Endometrium (tissue), 2 donors: ENCODE data around the gene ARHGEF3.
"Not testable (repeated sequence)": the region's sequence is repeated elsewhere in the genome, so short reads cannot be mapped to it uniquely, and the experiment has no call there.

Source experiments
- FAIRE-seq: peaks from 2 replicates; lab custom pipeline; 2012; peaks lifted over from hg19 to GRCh38; lab: Jason Lieb, UNC
- donor health status: control.
- donor health status: control.

Gene ARHGEF3

GRCh38 chr3:56724676-56725075, 77.1 kb downstream of the ARHGEF3 start:
- no peak for FAIRE-seq

- no peak for FAIRE-seq
Measured at GRCh38 chr3:56720849-56721248, 80.9 kb downstream of the ARHGEF3 start.

- FAIRE-seq, result not testable (repeated sequence)
Measured at GRCh38 chr3:56718809-56719208, 82.9 kb downstream of the ARHGEF3 start.

- no peak for FAIRE-seq
Measured at GRCh38 chr3:56711344-56711743, 90.4 kb downstream of the ARHGEF3 start.

- not testable (repeated sequence) for FAIRE-seq
Measured at GRCh38 chr3:56707412-56707811, 94.3 kb downstream of the ARHGEF3 start.

- no peak for FAIRE-seq
Measured at GRCh38 chr3:56706629-56707028, 95.1 kb downstream of the ARHGEF3 start.

GRCh38 chr3:56704706-56705105, 97.0 kb downstream of the ARHGEF3 start:
- FAIRE-seq, result no peak

GRCh38 chr3:56702490-56703315, 99.0 kb downstream of the ARHGEF3 start:
- FAIRE-seq, result peak; percentile 80

- no peak for FAIRE-seq
Measured at GRCh38 chr3:56700151-56700550, 101.6 kb downstream of the ARHGEF3 start.

- FAIRE-seq, result no peak
Measured at GRCh38 chr3:56694867-56695683, 106.7 kb downstream of the ARHGEF3 start.

- FAIRE-seq, result no peak
Measured at GRCh38 chr3:56693750-56694149, 108.0 kb downstream of the ARHGEF3 start.

- not testable (repeated sequence) for FAIRE-seq
Measured at GRCh38 chr3:56692520-56693433, 109.0 kb downstream of the ARHGEF3 start.

GRCh38 chr3:56692001-56692365, 109.8 kb downstream of the ARHGEF3 start:
- FAIRE-seq, result not testable (repeated sequence)

GRCh38 chr3:56691165-56692000, 110.4 kb downstream of the ARHGEF3 start:
- no peak for FAIRE-seq

GRCh38 chr3:56689303-56689702, 112.4 kb downstream of the ARHGEF3 start:
- no peak for FAIRE-seq

GRCh38 chr3:56688191-56688590, 113.6 kb downstream of the ARHGEF3 start:
- FAIRE-seq, result no peak

- FAIRE-seq, result no peak
Measured at GRCh38 chr3:56684029-56684428, 117.7 kb downstream of the ARHGEF3 start.

GRCh38 chr3:56683122-56683817, 118.5 kb downstream of the ARHGEF3 start, which contains the start of gene TASOR:
TSS of gene TASOR (minus strand) at chr3:56683265. CDS start at chr3:56683006, 259 bp downstream.
- no peak for FAIRE-seq

GRCh38 chr3:56682462-56683121, 119.2 kb downstream of the ARHGEF3 start:
- FAIRE-seq, result no peak

- FAIRE-seq, result no peak
Measured at GRCh38 chr3:56681984-56682461, 119.7 kb downstream of the ARHGEF3 start.
